Peyer's patch (tissue), 4 donors: Measurements from ENCODE around the gene GPAT3.

Source experiments
- POLR2A ChIP-seq, 2 donors: fragments of 450-650 bp; IDR thresholded peaks; one replicate each; pipeline ENCODE4 v1.5.1; 2017; ENCODE audit warnings: antibody characterized with exemption in 2 of 2, mild to moderate bottlenecking in 2 of 2, moderate library complexity in 2 of 2
- TF ChIP-seq, protein P1 (sequence below), 6 experiments: fragments of 450-650 bp in 4 of 6; fragments of 200-600 bp in 2 of 6; sonication (generic) in 1 of 6; IDR thresholded peaks; one replicate each; pipeline ENCODE4 v1.5.1; 2017 to 2019; ENCODE audit warnings: antibody characterized with exemption in 6 of 6, mild to moderate bottlenecking in 3 of 6, moderate library complexity in 1 of 6

DNA sequence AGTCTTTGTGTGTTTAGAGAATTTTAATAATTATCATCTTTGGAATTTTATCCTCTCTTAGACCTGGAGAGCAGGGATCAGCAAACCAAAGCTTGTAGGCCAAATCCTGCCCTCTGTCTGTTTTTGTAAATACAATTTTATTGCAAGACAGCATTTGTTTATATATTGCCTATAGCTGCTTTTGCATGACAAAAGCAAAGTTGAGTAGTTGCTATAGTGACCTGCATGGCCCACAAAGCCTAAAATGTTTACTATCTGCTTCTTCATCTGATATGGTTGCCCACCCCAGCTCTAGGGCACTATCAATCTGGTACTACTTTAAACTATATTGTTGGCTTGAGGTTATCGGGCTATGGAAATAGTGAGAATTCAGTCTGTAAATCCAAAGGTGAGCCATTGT, 80.3 kb downstream of the GPAT3 start:
- TF ChIP-seq, protein P1, sequence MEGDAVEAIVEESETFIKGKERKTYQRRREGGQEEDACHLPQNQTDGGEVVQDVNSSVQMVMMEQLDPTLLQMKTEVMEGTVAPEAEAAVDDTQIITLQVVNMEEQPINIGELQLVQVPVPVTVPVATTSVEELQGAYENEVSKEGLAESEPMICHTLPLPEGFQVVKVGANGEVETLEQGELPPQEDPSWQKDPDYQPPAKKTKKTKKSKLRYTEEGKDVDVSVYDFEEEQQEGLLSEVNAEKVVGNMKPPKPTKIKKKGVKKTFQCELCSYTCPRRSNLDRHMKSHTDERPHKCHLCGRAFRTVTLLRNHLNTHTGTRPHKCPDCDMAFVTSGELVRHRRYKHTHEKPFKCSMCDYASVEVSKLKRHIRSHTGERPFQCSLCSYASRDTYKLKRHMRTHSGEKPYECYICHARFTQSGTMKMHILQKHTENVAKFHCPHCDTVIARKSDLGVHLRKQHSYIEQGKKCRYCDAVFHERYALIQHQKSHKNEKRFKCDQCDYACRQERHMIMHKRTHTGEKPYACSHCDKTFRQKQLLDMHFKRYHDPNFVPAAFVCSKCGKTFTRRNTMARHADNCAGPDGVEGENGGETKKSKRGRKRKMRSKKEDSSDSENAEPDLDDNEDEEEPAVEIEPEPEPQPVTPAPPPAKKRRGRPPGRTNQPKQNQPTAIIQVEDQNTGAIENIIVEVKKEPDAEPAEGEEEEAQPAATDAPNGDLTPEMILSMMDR (IDR thresholded peaks at IDR 0.05), result no peak
- no peak for TF ChIP-seq POLR2A (IDR thresholded peaks at IDR 0.05)
